K562 (cell line): ENCODE results near the gene STOX1. TPM values are rescaled to one million over a fixed set of nuclear protein-coding genes. Genes with fewer than 3 reads are reported as not detected.

Source experiments
- ATAC-seq: fragments of 200-7000 bp; cut with Tn5 transposase; 3 replicates; pipeline ENCODE4 v1.9.1; 2020; ENCODE audit warnings: moderate library complexity
- BruUV-seq: library from RNA; stranded (reverse); fragments of 400-500 nt; replicated peaks from 2 replicates; lab custom pipeline; 2021; lab: Mats Ljungman, UMichigan
- CTCF ChIA-PET: fragments of 300-600 bp; formaldehyde crosslinking; extraction: SDS; loops from one replicate; lab custom pipeline; 2021; ENCODE audit warnings: low intra/inter-chr PET ratio; lab: Yijun Ruan, JAX
- POLR2A ChIA-PET: fragments of 300-600, 350-650 bp; sonication (Branson Sonifier 250); formaldehyde crosslinking; extraction: SDS; loops from one replicate; lab custom pipeline; 2021; ENCODE audit warnings: antibody characterized with exemption, inconsistent platforms; lab: Yijun Ruan, JAX
- DNase-seq, 4 experiments: peaks; one replicate each; pipeline versions ENCODE4 v3.0.0 to v3.0.0-alpha.2; 2011 to 2018; ENCODE audit warnings: low spot score in 3 of 4, mixed read lengths in 3 of 4; ENCODE audit errors: extremely low read depth in 1 of 4
- FAIRE-seq: peaks from 2 replicates; lab custom pipeline; 2011; peaks lifted over from hg19 to GRCh38; lab: Jason Lieb, UNC
- H2AFZ ChIP-seq: 2 replicates; pipeline ENCODE4 v1.6.0; 2011; ENCODE audit warnings: low read depth, low read length, control low read depth, inconsistent platforms
- H3K27ac ChIP-seq: fragments of 200-600 bp; 3 replicates; pipeline ENCODE4 v1.8.0; 2011; ENCODE audit warnings: low read depth, mild to moderate bottlenecking, control low read depth, inconsistent platforms, low read length, moderate library complexity, mixed read lengths; ENCODE audit errors: extremely low read depth
- H3K27me3 ChIP-seq, 2 experiments: fragments of 300-600 bp in 1 of 2; 2 replicates in 1 of 2; 3 replicates in 1 of 2; pipeline versions ENCODE4 v1.6.0 to v1.8.0; 2011; ENCODE audit warnings: inconsistent platforms in 2 of 2, low read length in 2 of 2, mild to moderate bottlenecking in 1 of 2, mixed read lengths in 1 of 2, moderate library complexity in 1 of 2; ENCODE audit not compliant: control insufficient read depth in 2 of 2, insufficient read depth in 2 of 2
- H3K36me3 ChIP-seq: fragments of 300-600 bp; 3 replicates; pipeline ENCODE4 v1.8.0; 2011; ENCODE audit warnings: mild to moderate bottlenecking, low read length, inconsistent platforms; ENCODE audit not compliant: control insufficient read depth, insufficient read depth
- H3K4me1 ChIP-seq, 2 experiments: fragments of 200-600 bp in 1 of 2; replicated peaks in 1 of 2; 2 replicates in 1 of 2; 3 replicates in 1 of 2; pipeline versions ENCODE4 v1.5.1 to v1.8.0; 2011; ENCODE audit warnings: inconsistent platforms in 2 of 2, low read length in 2 of 2, mild to moderate bottlenecking in 1 of 2, mixed read lengths in 1 of 2, moderate library complexity in 1 of 2; ENCODE audit not compliant: control insufficient read depth in 2 of 2, insufficient read depth in 2 of 2
- H3K4me2 ChIP-seq: 2 replicates; pipeline ENCODE4 v1.6.1; 2011; ENCODE audit warnings: low read length, control low read depth, inconsistent platforms, mixed read lengths; ENCODE audit not compliant: insufficient read depth
- H3K4me3 ChIP-seq: fragments of 200-600 bp; sonication (generic), shearing (Covaris generic); 2 replicates; pipeline ENCODE4 v1.5.1; 2016; ENCODE audit warnings: control low read depth, inconsistent platforms
- H3K79me2 ChIP-seq: fragments of 200-600 bp; 3 replicates; pipeline ENCODE4 v1.8.0; 2011; ENCODE audit warnings: low read length, inconsistent platforms; ENCODE audit not compliant: control insufficient read depth, insufficient read depth
- H3K9ac ChIP-seq, 2 experiments: 2 replicates each; pipeline versions ENCODE4 v1.6.0 to v1.6.1; 2011; ENCODE audit warnings: low read depth in 2 of 2, low read length in 2 of 2, control low read depth in 1 of 2, inconsistent platforms in 1 of 2, mild to moderate bottlenecking in 1 of 2, mixed read lengths in 1 of 2; ENCODE audit not compliant: insufficient read depth in 1 of 2
- H3K9me1 ChIP-seq: one replicate; pipeline ENCODE4 v1.6.0; 2011; ENCODE audit warnings: inconsistent platforms, mild to moderate bottlenecking, low read length, moderate library complexity; ENCODE audit not compliant: control insufficient read depth, insufficient read depth
- H3K9me3 ChIP-seq: replicated peaks from 2 replicates; pipeline ENCODE4 v1.5.1; 2011; ENCODE audit warnings: low read depth, low read length, inconsistent platforms; ENCODE audit not compliant: control insufficient read depth, insufficient read depth
- H4K20me1 ChIP-seq: replicated peaks from 2 replicates; pipeline ENCODE4 v1.6.1; 2011; ENCODE audit warnings: low read length, inconsistent platforms, mixed read lengths; ENCODE audit not compliant: control insufficient read depth, insufficient read depth
- CBFA2T3 ChIP-seq: fragments of 450-650 bp; IDR thresholded peaks from 2 replicates; pipeline ENCODE4 v1.6.1; 2017
- CBX3 ChIP-seq, 2 experiments: IDR thresholded peaks; 1 replicate in 1 of 2; 2 replicates in 1 of 2; pipeline ENCODE4 v1.6.1; 2012; ENCODE audit warnings: inconsistent platforms in 2 of 2, low read length in 2 of 2, borderline replicate concordance in 1 of 2, control low read depth in 1 of 2
- EGR1 ChIP-seq: fragments of 450-650 bp; conservative IDR thresholded peaks from 2 replicates; pipeline ENCODE4 v1.6.1; 2017; ENCODE audit warnings: mild to moderate bottlenecking
- ELF2 ChIP-seq: fragments of 250-450 bp; sonication (Bioruptor Pico); IDR thresholded peaks from 2 replicates; pipeline ENCODE4 v1.5.0; 2021; ENCODE audit warnings: mild to moderate bottlenecking
- FOXA3 ChIP-seq, 2 experiments: fragments of 450-650 bp in 1 of 2; sonication (generic) in 1 of 2; formaldehyde crosslinking; IDR thresholded peaks in 1 of 2; conservative IDR thresholded peaks in 1 of 2; 2 replicates each; pipeline versions ENCODE4 v1.4.0 to v1.8.0; 2020 to 2022; ENCODE audit warnings: mild to moderate bottlenecking in 2 of 2, missing genetic modification reagents in 1 of 2
- HBP1 ChIP-seq: fragments of 450-650 bp; formaldehyde crosslinking; IDR thresholded peaks from 2 replicates; pipeline ENCODE4 v1.4.0; 2022; ENCODE audit warnings: missing genetic modification characterization
- LEF1 ChIP-seq: fragments of 450-650 bp; IDR thresholded peaks from 2 replicates; pipeline ENCODE4 v1.6.1; 2016; ENCODE audit warnings: mild to moderate bottlenecking
- MLLT1 ChIP-seq, 2 experiments: fragments of 450-650 bp; IDR thresholded peaks; 2 replicates each; pipeline ENCODE4 v1.6.1; 2016
- MTA1 ChIP-seq: fragments of 450-650 bp; IDR thresholded peaks from 2 replicates; pipeline ENCODE4 v1.6.1; 2017; ENCODE audit warnings: borderline replicate concordance
- PCBP1 ChIP-seq: fragments of 200-400 bp; formaldehyde crosslinking; IDR thresholded peaks from 2 replicates; pipeline ENCODE4 v1.6.1; 2018; ENCODE audit warnings: mild to moderate bottlenecking, low read depth, low read length; ENCODE audit not compliant: poor library complexity, severe bottlenecking
- SIN3B ChIP-seq: fragments of 450-650 bp; IDR thresholded peaks from 2 replicates; pipeline ENCODE4 v1.6.1; 2017; ENCODE audit warnings: low read depth, mild to moderate bottlenecking, moderate library complexity
- SREBF1 ChIP-seq: fragments of 150-350 bp; IDR thresholded peaks from 2 replicates; pipeline ENCODE4 v1.6.1; 2014; ENCODE audit warnings: antibody characterized with exemption, low read depth, low read length, borderline replicate concordance
- USF1 ChIP-seq: sonication (generic); formaldehyde crosslinking; IDR thresholded peaks from 2 replicates; pipeline ENCODE4 v1.9.0; 2022; ENCODE audit warnings: mild to moderate bottlenecking, missing genetic modification reagents
- ZNF217 ChIP-seq: sonication (generic); formaldehyde crosslinking; IDR thresholded peaks from 2 replicates; pipeline ENCODE4 v1.8.0; 2022; ENCODE audit warnings: mild to moderate bottlenecking, missing genetic modification reagents
- ZNF384 ChIP-seq: IDR thresholded peaks from 2 replicates; pipeline ENCODE4 v1.6.1; 2012; ENCODE audit warnings: low read depth, low read length, improper control_type of control experiment
- WGBS: fragments of 100-300 bp; shearing (Covaris generic); methylation state at CpG from one replicate; pipeline ENCODE4 v1.1.6; 2016; ENCODE audit warnings: low coverage, mixed read lengths; ENCODE audit not compliant: insufficient coverage; ENCODE audit errors: missing lambda C conversion rate; 5-methylcytosine and 5-hydroxymethylcytosine counted together
- in situ Hi-C: fragments of 300-500 bp; cut with MboI; formaldehyde crosslinking; loops from 4 replicates; pipeline ENCODE4 v1.15.0; 2018; ENCODE audit warnings: inconsistent platforms, mixed read lengths
- intact Hi-C: fragments of 100-400 bp; cut with micrococcal nuclease; formaldehyde crosslinking; loops from 2 replicates; pipeline ENCODE4 v1.14.2; 2022
- polyA plus RNA-seq, 8 experiments: library from polyadenylated mRNA; depleted of rRNA in 4 of 8; stranded (reverse) in 5 of 8; unstranded in 3 of 8; fragments of >200 nt; fragmentation: Nextera tagmentation in 2 of 8; fragmentation: Illumina TruSeq in 1 of 8; extraction: Ambion mirVana in 2 of 8; extraction: Trizol in 1 of 8; gene quantifications; 2 replicates each; pipeline versions ENCODE4 v1.2.1 to v1.2.3, GENCODE V29; 2011 to 2014; ENCODE audit warnings: inconsistent platforms in 1 of 8, missing spikeins in 1 of 8
- total RNA-seq, 7 experiments: library from RNA; depleted of rRNA in 6 of 7; stranded (reverse); fragments of >200 nt in 6 of 7; fragmentation: Illumina TruSeq in 2 of 7; extraction: Trizol in 2 of 7; gene quantifications; 2 replicates each; pipeline versions ENCODE4 v1.2.1 to v1.2.3, GENCODE V29; 2011 to 2021; ENCODE audit warnings: low replicate concordance in 1 of 7

STOX1 gene
- total and polyA plus RNA-seq, 9 of the 15 experiments (the other 6 are each of a cell fraction or from before 2014, with no cell fraction given), result 0.09 to 0.87 (median 0.29) TPM

- peaks cover 33% of the 10 kb centered on the region for H3K79me2 ChIP-seq
- peak overlapping the region; percentile 93 for H2AFZ ChIP-seq
- intact Hi-C loops (loop anchor here (2.0 to 10.0 kb wide), 2 partner anchors 192 to 346 kb away; no protein-coding TSS in a partner anchor), in situ Hi-C loops (no loop called here)
- peaks cover 13 to 14% of the 10 kb centered on the region in 2 experiments; a peak in 4 of 5 replicates for H3K4me1 ChIP-seq
- peak overlapping the region; percentile 91 for H3K27ac ChIP-seq
- no peaks in the 10 kb centered on the region for H3K9me1 ChIP-seq
- peak overlapping the region; percentile 96 for H3K4me2 ChIP-seq
- peak in 1 of 4 experiments; percentile 95 for DNase-seq
- TSS peak; percentile 97 for BruUV-seq
- H3K9ac ChIP-seq, result peak overlapping the region; percentile 87 to 90
- CTCF ChIA-PET, result no interaction called here
- H3K27me3 ChIP-seq, result no peaks in the 10 kb centered on the region
- no peaks in the 10 kb centered on the region for H3K9me3 ChIP-seq
- POLR2A ChIA-PET, result interaction anchor here (0.6 to 2.8 kb wide), 8 partner anchors 10 to 349 kb away, joined by 3 to 10 read pairs (median 4); partner anchors contain the start of gene DDX21
- WGBS, result 26% methylated on average over 40 of the region's 40 CpGs
- peak overlapping the region; percentile 74 for H3K4me3 ChIP-seq
- ATAC-seq, result peak; percentile 69
- H4K20me1 ChIP-seq, result no peaks in the 10 kb centered on the region
- no peak for FAIRE-seq
- H3K36me3 ChIP-seq, result peaks cover 16% of the 10 kb centered on the region; the same call in 2 of the 3 replicates
- TF ChIP-seq USF1 (CRISPR knock-in tag) (peak; percentile 40; the same call in 1 of the 2 replicates), FOXA3 (CRISPR knock-in tag; conservative IDR thresholded peaks at IDR 0.05 in 1 of 2, IDR thresholded peaks at IDR 0.05 in 1 of 2) (peak in 1 of 2 experiments; percentile 80; a peak in 2 of 4 replicates), CBX3 (IDR thresholded peaks at IDR 0.05; ENCODE audit: borderline replicate concordance in 1 of 2, low read length in 2 of 2) (peak in 1 of 2 experiments; percentile 76; a peak in 2 of 3 replicates), EGR1 (peak; percentile 91), ELF2 (peak; percentile 76), SIN3B (peak; percentile 46; the same call in 1 of the 2 replicates), LEF1 (no peak), ZNF217 (CRISPR knock-in tag) (no peak), PCBP1 (peak; percentile 17), MTA1 (0 out of 2 replicates have a peak, but pooled peaks have one; percentile 61), CBFA2T3 (peak; percentile 15), ZNF384 (0 out of 2 replicates have a peak, but pooled peaks have one; percentile 46), SREBF1 (no peak), MLLT1 (IDR thresholded peaks at IDR 0.05) (peak in 1 of 2 experiments; percentile 76; a peak in 1 of 4 replicates), HBP1 (CRISPR knock-in tag) (no peak)
These were observed 73.2 kb downstream of the STOX1 start for GRCh38 chr10:68900427-68901104.
